Pancreas (tissue), 10 donors: Measurements from ENCODE around the gene IGSF23. TPM values are rescaled to one million over a fixed set of nuclear protein-coding genes. Genes with fewer than 3 reads are reported as not detected.
A peak's percentile ranks its signal among the peaks of the same experiment; 100 is the strongest.
"Not testable (repeated sequence)": the region's sequence is repeated elsewhere in the genome, so short reads cannot be mapped to it uniquely, and the experiment has no call there.

Experiments used
- ATAC-seq, 4 donors: fragments of 200-7000 bp; cut with Tn5 transposase; one replicate each; pipeline versions ENCODE4 v1.8.0 to v1.9.1; 2020; ENCODE audit warnings: mild to moderate bottlenecking in 4 of 4, moderate library complexity in 4 of 4
- DNase-seq, 6 donors: peaks; one replicate each; pipeline ENCODE4 v3.0.0-alpha.2; 2020
- FAIRE-seq: peaks from 2 replicates; lab custom pipeline; 2012; peaks lifted over from hg19 to GRCh38; lab: Jason Lieb, UNC
- H3K27ac ChIP-seq, 4 donors: fragments of 200-600 bp; sonication (generic); 1 replicate in 3 of 4; 2 replicates in 1 of 4; pipeline versions ENCODE4 v1.5.0 to v1.8.0; 2020
- H3K27me3 ChIP-seq, 4 donors: fragments of 200-600 bp; one replicate each; pipeline ENCODE4 v1.8.0; 2021
- H3K36me3 ChIP-seq, 3 donors: fragments of 200-600 bp; sonication (generic) in 1 of 3; one replicate each; pipeline versions ENCODE4 v1.5.0 to v1.8.0; 2020 to 2021
- H3K4me1 ChIP-seq, 3 donors: fragments of 200-600 bp; one replicate each; pipeline ENCODE4 v1.8.0; 2021
- H3K4me3 ChIP-seq, 4 donors: fragments of 200-600 bp; sonication (generic) in 2 of 4; one replicate each; pipeline versions ENCODE4 v1.5.0 to v1.8.0; 2020 to 2021
- H3K9me3 ChIP-seq, 4 donors: fragments of 200-600 bp; one replicate each; pipeline ENCODE4 v1.8.0; 2021
- WGBS, 2 donors: extraction: QIAGEN DNeasy Blood & Tissue Kit; methylation state at CpG; one replicate each; pipeline ENCODE4 v1.1.7; 2013; 5-methylcytosine and 5-hydroxymethylcytosine counted together
- intact Hi-C, 3 donors: fragments of 100-400 bp; cut with DNase I; formaldehyde crosslinking; loops; one replicate each; pipeline versions ENCODE4 v1.11.1 to v1.14.2; 2022
- polyA plus RNA-seq, 2 donors: library from polyadenylated mRNA; stranded (reverse); fragments of 200-250 nt; gene quantifications; one replicate each; pipeline ENCODE4 v1.2.3, GENCODE V29; 2013
- total RNA-seq, 6 donors: library from RNA; stranded (reverse); fragmentation: NEBNext Ultra II Directional in 4 of 6; extraction: Animal tissue kit (Norgen Biotek cat#: 25700) in 4 of 6; gene quantifications; one replicate each; pipeline versions ENCODE4 v1.2.1 to v1.2.4, GENCODE V29; 2021 to 2023
- TF ChIP-seq, protein P1 (sequence below), 4 donors: fragments of 200-600 bp; sonication (generic) in 3 of 4; IDR thresholded peaks; one replicate each; pipeline versions ENCODE4 v1.5.0 to v1.8.0; 2021; ENCODE audit warnings: antibody characterized with exemption in 4 of 4
- donor health status: healthy with polysubstance abuse.
- donor health status: DM: no; HTN: no; CAD: no; lungs with moderate emphysema.
- donor health status: DM: no; HTN: no; CAD: no.
- donor health status: control.
- donor health status: control.
- donor health status: Bipolar disorder and iron deficiency.
- donor health status: DM: yes; HTN: yes; CAD: no.
- donor health status: DM: no; HTN: no; CAD: no.
- donor health status: DM: no; HTN: no; CAD: no.
- donor health status: DM: yes; HTN: yes; CAD: no.

Gene IGSF23
- total and polyA plus RNA-seq, 8 donors, result 0.43 to 1.3 (median 1.2) TPM

DNA sequence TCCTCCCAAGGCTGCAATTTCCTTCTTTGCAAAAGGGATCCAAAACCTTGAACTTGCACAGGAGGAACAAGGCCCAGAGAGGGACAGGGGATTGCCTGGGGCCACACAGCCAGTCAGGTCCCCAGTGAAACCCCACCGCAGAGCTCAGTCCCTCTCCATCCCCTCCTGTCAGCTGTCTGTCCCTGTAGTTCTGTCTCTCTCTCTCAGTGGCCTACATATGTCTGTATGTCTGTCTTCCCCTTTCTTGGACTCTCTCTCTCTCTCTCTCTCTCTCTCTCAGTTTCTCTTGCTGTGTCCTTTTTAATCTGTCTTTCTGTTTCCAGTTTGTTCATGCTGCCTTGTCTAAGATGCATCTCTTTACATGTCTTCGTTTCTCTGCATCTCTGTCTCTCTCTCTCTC is 69.4 kb downstream of the IGSF23 start:
- no peaks in the 10 kb centered on the region for H3K27me3 ChIP-seq
- no peak overlapping the region for H3K4me3 ChIP-seq
- no peak for FAIRE-seq
- WGBS, 2 donors, result 91 to 92% methylated on average over 2 of the region's 2 CpGs
- no peaks in the 10 kb centered on the region for H3K36me3 ChIP-seq
- H3K9me3 ChIP-seq, result no peaks in the 10 kb centered on the region
- H3K27ac ChIP-seq, result no peak overlapping the region
- DNase-seq, result no peak
- intact Hi-C loops, result loop anchor here in 2 of 3 donors (10.0 kb wide), 2 partner anchors 92 to 152 kb away; partner anchors contain the start of gene CBLC (in 1 of the 2)
- TF ChIP-seq, protein P1, sequence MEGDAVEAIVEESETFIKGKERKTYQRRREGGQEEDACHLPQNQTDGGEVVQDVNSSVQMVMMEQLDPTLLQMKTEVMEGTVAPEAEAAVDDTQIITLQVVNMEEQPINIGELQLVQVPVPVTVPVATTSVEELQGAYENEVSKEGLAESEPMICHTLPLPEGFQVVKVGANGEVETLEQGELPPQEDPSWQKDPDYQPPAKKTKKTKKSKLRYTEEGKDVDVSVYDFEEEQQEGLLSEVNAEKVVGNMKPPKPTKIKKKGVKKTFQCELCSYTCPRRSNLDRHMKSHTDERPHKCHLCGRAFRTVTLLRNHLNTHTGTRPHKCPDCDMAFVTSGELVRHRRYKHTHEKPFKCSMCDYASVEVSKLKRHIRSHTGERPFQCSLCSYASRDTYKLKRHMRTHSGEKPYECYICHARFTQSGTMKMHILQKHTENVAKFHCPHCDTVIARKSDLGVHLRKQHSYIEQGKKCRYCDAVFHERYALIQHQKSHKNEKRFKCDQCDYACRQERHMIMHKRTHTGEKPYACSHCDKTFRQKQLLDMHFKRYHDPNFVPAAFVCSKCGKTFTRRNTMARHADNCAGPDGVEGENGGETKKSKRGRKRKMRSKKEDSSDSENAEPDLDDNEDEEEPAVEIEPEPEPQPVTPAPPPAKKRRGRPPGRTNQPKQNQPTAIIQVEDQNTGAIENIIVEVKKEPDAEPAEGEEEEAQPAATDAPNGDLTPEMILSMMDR (IDR thresholded peaks at IDR 0.05), result no peak
- H3K4me1 ChIP-seq, result peaks cover 0 to 8% (median 0%) of the 10 kb centered on the region in 3 donors
- ATAC-seq, result no peak

DNA sequence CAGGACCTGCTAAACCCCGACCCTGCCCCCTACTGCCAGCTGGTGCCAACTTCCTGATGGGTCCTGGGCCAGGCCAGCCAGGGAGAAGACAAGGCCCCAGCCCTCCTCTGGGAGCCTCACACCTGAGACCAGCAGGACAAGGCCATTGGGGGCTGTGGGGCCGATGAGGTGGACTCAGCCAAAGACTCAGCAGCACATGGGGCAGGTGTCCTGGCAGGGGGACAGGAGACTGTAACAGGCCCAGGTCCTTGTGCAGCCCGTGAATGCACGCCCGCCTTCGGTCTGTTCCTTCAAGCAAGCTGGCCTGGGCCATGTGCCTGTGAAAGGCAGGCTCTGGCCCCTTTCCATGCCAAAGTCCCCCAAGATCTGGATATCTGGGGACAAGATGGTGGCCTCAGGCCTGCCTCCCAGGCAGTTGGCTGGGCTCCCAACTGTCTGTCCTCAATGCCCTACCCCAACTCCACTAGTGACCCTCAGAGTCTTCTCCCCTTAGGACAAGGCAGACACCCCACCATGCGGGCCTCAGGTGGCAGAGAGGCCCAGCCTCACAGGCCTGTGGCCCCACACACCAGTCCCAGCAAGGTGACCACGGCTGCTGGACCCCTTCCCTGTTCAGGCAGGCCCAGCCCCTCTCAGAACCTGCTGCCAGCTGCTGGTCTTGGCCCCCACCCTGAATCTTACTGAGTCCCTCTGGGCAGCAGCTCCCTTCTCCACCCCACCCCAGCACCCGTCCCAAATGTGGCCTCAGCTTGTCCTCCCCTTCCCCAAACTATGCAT is 70.3 kb downstream of the IGSF23 start:
- Histone ChIP-seq H3K27ac (peak overlapping the region in 1 of 4 donors; percentile 48), H3K4me3 (no peak overlapping the region), H3K27me3 (no peaks in the 10 kb centered on the region), H3K4me1 (peaks cover 0 to 8% (median 0%) of the 10 kb centered on the region in 3 donors), H3K36me3 (no peaks in the 10 kb centered on the region), H3K9me3 (no peaks in the 10 kb centered on the region)
- intact Hi-C loops, result loop anchor here in 2 of 3 donors (10.0 kb wide), 2 partner anchors 91 to 151 kb away; partner anchors contain the start of gene CBLC (in 1 of the 2)
- TF ChIP-seq, protein P1 (IDR thresholded peaks at IDR 0.05), result no peak
- peak; percentile 64 to 87 (median 70) for ATAC-seq
- no peak for FAIRE-seq
- DNase-seq, result peak in 5 of 6 donors; percentile 47 to 78 (median 59)
- 62 to 64% methylated on average over 9 of the region's 9 CpGs for WGBS, 2 donors

GRCh38 chr19:44684396-44684795 is 71.0 kb downstream of the IGSF23 start:
- FAIRE-seq, H3K27me3 ChIP-seq, H3K4me3 ChIP-seq, H3K27ac ChIP-seq, H3K4me1 ChIP-seq, H3K9me3 ChIP-seq, DNase-seq, H3K36me3 ChIP-seq, ATAC-seq: not testable (repeated sequence)
- intact Hi-C loops, result loop anchor here in 2 of 3 donors (10.0 kb wide), 2 partner anchors 90 to 150 kb away; partner anchors contain the start of gene CBLC (in 1 of the 2)
- 88 to 90% methylated on average over 3 of the region's 3 CpGs for WGBS, 2 donors

DNA sequence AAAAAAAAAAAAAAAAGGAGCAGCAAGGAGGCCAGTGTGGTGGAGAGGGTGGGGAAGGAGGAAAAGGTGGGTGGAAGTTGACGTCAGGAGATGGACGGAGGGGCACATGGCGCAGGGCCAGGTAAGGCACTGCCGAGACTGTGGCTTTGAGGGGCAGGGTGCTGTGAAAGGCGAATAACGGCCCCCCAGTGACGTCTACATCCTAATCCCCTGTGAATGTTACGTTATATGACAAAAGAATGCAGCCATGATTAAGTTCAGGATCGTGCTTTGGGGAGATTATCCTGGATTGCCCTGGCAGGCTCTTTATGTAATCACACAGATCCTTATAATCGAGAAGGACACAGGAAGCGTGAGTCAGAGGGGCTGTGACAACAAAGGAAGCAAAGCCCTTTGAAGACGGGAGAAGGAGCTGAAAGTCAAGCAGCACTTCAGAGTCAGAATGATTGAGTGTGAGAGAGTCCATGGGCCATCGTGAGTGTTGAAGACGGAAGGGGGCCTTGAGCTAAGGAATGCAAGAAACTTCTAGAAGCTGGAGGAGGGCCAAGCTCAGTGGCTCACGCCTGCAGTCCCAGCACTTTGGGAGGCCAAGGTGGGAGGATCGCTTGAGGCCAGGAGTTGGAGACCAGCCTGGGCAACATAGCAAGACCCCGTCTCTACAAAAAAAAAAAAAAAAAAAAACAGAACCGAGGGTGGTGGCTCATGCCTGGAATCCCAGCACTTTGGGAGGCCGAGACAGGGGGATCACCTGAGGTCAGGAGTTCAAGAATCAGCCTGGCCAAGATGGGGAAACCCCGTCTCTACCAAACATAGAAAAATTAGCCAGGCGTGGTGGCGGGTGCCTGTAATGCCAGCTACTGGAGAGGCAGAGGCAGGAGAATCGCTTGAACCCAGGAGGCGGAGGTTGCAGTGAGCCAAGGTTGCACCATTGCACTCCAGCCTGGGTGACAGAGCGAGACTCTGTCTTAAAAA is 71.8 kb downstream of the IGSF23 start:
- Histone ChIP-seq H3K9me3 (no peaks in the 10 kb centered on the region), H3K27me3 (no peaks in the 10 kb centered on the region), H3K27ac (peak overlapping the region in 1 of 4 donors; percentile 41), H3K4me3 (no peak overlapping the region), H3K36me3 (no peaks in the 10 kb centered on the region), H3K4me1 (peaks cover 0 to 11% (median 1%) of the 10 kb centered on the region in 3 donors)
- ATAC-seq (peak in 2 of 4 donors; percentile 3 to 45), DNase-seq (peak in 1 of 6 donors; percentile 36), FAIRE-seq (no peak)
- 66 to 68% methylated on average over 25 of the region's 25 CpGs for WGBS, 2 donors
- TF ChIP-seq, protein P1 (IDR thresholded peaks at IDR 0.05), result no peak
- intact Hi-C loops, result loop anchor here in 2 of 3 donors (5.0 to 10.0 kb wide), 3 partner anchors 82 to 150 kb away; partner anchors contain the start of gene CBLC (in 1 of the 2)
